Measurements from ENCODE around the gene PTPRM.
A peak's percentile ranks its signal among the peaks of the same experiment; 100 is the strongest.

The PTPRM gene

DNA sequence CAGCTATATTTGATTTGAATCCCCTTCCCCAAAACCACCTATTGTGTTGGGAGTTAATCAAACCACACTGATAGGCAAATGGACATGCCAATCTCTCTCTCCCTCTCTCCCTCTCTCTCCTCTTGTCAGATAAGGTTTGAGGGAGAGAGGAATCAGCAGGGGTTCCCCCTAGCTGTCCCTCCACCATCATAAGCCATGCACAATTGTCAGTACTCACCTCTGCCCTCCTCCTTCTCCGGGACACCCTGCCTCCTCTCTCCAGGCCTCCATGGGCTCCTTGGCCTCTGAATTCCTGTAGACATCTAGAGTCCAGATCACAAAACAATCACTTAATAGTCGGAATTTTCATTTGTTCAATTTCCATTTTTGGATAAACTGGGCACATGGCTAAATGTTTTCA, 798.4 kb downstream of the PTPRM start:
- Mint-ChIP-seq H3K27me3 (ENCODE audit: low read depth, poor library complexity) (peaks cover 30% of the 10 kb centered on the region), H3K9me3 (no peaks in the 10 kb centered on the region), H3K27ac (no peak overlapping the region), H3K4me3 (no peak overlapping the region), H3K36me3 (ENCODE audit: low read depth) (no peaks in the 10 kb centered on the region), H3K4me1 (peaks cover 47% of the 10 kb centered on the region)
- no peak for DNase-seq
- TF ChIP-seq, protein P1, sequence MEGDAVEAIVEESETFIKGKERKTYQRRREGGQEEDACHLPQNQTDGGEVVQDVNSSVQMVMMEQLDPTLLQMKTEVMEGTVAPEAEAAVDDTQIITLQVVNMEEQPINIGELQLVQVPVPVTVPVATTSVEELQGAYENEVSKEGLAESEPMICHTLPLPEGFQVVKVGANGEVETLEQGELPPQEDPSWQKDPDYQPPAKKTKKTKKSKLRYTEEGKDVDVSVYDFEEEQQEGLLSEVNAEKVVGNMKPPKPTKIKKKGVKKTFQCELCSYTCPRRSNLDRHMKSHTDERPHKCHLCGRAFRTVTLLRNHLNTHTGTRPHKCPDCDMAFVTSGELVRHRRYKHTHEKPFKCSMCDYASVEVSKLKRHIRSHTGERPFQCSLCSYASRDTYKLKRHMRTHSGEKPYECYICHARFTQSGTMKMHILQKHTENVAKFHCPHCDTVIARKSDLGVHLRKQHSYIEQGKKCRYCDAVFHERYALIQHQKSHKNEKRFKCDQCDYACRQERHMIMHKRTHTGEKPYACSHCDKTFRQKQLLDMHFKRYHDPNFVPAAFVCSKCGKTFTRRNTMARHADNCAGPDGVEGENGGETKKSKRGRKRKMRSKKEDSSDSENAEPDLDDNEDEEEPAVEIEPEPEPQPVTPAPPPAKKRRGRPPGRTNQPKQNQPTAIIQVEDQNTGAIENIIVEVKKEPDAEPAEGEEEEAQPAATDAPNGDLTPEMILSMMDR (IDR thresholded peaks at IDR 0.05): no peak

GRCh38 chr18:8366070-8366469, 799.0 kb downstream of the PTPRM start:
- TF ChIP-seq, protein P1 (IDR thresholded peaks at IDR 0.05): no peak
- no peak overlapping the region for H3K4me3 Mint-ChIP-seq
- H3K4me1 Mint-ChIP-seq: peaks cover 44% of the 10 kb centered on the region
- no peaks in the 10 kb centered on the region for H3K36me3 Mint-ChIP-seq (ENCODE audit: low read depth)
- no peak for DNase-seq
- H3K27ac Mint-ChIP-seq: no peak overlapping the region
- no peaks in the 10 kb centered on the region for H3K9me3 Mint-ChIP-seq
- peaks cover 30% of the 10 kb centered on the region for H3K27me3 Mint-ChIP-seq (ENCODE audit: low read depth, poor library complexity)

DNA sequence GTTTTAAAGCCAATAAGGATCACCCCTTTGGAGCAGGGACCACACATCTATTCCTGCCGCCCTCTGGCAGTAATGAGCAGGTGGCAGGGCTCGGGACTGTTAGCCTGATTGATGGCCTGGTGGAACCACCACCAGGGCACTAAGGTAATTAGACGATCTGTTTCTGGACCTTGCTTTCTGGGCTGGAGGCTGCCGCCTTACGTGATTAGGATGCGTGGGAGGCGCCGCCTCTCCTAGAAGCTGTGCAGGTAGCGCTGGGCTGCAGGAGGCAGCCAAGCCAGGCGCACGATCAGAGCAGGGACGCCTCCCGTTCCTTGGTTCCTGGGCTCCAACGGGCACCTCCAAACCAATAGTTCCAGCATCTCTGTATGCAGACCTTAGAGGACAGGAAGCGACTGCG, 799.5 kb downstream of the PTPRM start:
- Mint-ChIP-seq H3K4me3 (peak overlapping the region; percentile 52), H3K4me1 (peaks cover 42% of the 10 kb centered on the region), H3K9me3 (no peaks in the 10 kb centered on the region), H3K27ac (no peak overlapping the region), H3K36me3 (ENCODE audit: low read depth) (no peaks in the 10 kb centered on the region), H3K27me3 (ENCODE audit: low read depth, poor library complexity) (peaks cover 30% of the 10 kb centered on the region)
- TF ChIP-seq, protein P1 (IDR thresholded peaks at IDR 0.05): no peak
- DNase-seq: no peak

GRCh38 chr18:8367217-8367988, 800.3 kb downstream of the PTPRM start:
- Mint-ChIP-seq H3K36me3 (ENCODE audit: low read depth) (no peaks in the 10 kb centered on the region), H3K4me3 (peak overlapping the region; percentile 52), H3K27ac (no peak overlapping the region), H3K9me3 (no peaks in the 10 kb centered on the region), H3K27me3 (ENCODE audit: low read depth, poor library complexity) (peaks cover 30% of the 10 kb centered on the region), H3K4me1 (peaks cover 42% of the 10 kb centered on the region)
- TF ChIP-seq, protein P1 (IDR thresholded peaks at IDR 0.05): peak; percentile 55
- peak; percentile 73 for DNase-seq

- Mint-ChIP-seq H3K27me3 (ENCODE audit: low read depth, poor library complexity) (peaks cover 30% of the 10 kb centered on the region), H3K9me3 (no peaks in the 10 kb centered on the region), H3K4me1 (peaks cover 42% of the 10 kb centered on the region), H3K4me3 (no peak overlapping the region), H3K36me3 (ENCODE audit: low read depth) (no peaks in the 10 kb centered on the region), H3K27ac (no peak overlapping the region)
- no peak for DNase-seq
- TF ChIP-seq, protein P1 (IDR thresholded peaks at IDR 0.05): no peak
These were observed 801.5 kb downstream of the PTPRM start for GRCh38 chr18:8368512-8369217.
